Fibroblast of villous mesenchyme (primary cell): ENCODE data around the gene HACL1. TPM values are rescaled to one million over a fixed set of nuclear protein-coding genes. Genes with fewer than 3 reads are reported as not detected.

ENCODE experiments used
- DNase-seq: peaks from one replicate; pipeline ENCODE4 v3.0.0-alpha.2; 2010; ENCODE audit warnings: low read depth
- H3K4me3 ChIP-seq: 2 replicates; pipeline ENCODE4 v1.5.1; 2011; ENCODE audit warnings: low read depth, mild to moderate bottlenecking, low read length
- CTCF ChIP-seq: IDR thresholded peaks from 2 replicates; pipeline ENCODE4 v1.5.1; 2012; ENCODE audit warnings: low read depth, mild to moderate bottlenecking, low read length; ENCODE audit not compliant: insufficient read depth
- total RNA-seq: library from RNA; depleted of rRNA; stranded (reverse); fragments of >200 nt; gene quantifications from 2 replicates; pipeline ENCODE4 v1.2.3, GENCODE V29; 2012

HACL1 gene
- total RNA-seq, 1 donor: 33.7 TPM

DNA sequence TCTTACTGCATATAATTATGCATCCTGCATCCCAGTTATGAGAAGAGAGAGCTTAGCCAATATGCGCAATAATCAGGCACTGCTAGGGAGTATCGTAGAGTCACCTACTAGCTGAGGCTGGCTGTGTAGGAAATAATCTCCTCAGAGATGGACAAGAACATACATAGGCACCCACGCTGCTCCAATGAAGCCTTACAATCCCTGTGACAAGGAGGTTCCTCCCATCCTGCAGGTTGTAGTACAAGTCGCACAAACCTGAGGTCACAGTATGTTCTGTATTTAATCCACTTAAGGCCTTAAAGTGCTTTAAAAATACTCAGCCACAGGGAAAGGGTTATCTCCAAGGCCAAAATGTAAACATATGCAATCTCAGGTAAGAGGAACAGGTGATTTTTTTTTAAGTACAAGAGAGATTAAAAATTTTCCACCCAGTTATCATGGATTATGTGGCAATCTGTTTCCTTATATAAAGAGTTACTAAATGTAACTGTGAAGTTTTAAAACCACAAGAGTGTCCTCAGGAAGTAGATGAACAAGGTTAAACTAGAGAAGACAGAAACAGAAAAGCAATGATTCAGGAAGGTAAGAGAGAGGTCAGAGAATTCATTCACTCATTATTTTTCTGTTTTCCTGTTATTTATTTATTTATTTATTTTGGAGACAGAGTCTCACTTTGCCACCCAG is 72.4 kb downstream of the HACL1 start:
- no peak for DNase-seq
- H3K4me3 ChIP-seq: no peak overlapping the region
- TF ChIP-seq CTCF: no peak

DNA sequence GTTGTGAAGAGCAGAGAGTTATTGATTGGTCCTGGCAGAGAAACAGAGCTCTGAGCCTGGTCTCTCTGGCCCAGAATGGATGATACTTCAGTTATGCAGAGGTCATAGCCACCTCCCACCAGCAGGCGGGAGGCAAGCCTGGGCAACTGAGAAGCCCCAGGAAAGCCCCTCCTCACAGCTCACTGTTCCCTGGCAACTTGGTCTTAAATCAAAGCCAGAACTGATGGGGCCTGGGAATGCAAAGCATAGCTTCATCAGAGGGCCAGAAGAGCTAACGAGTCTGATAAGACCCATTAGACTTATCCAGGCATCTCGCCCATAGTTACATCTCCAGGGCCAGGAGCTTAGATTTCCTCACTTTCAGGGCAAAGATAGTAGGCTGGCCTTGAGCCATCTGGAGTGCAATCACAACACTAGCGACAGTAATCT is 74.3 kb downstream of the HACL1 start:
- peak; percentile 29 for DNase-seq
- H3K4me3 ChIP-seq: no peak overlapping the region
- peak; percentile 46 for TF ChIP-seq CTCF

GRCh38 chr3:15525790-15526189 is 75.6 kb downstream of the HACL1 start:
- no peak for TF ChIP-seq CTCF
- DNase-seq: no peak
- H3K4me3 ChIP-seq: no peak overlapping the region

- H3K4me3 ChIP-seq: no peak overlapping the region
- TF ChIP-seq CTCF: no peak
- peak; percentile 4 for DNase-seq
Observed at GRCh38 chr3:15523660-15524417, 77.5 kb downstream of the HACL1 start.

DNA sequence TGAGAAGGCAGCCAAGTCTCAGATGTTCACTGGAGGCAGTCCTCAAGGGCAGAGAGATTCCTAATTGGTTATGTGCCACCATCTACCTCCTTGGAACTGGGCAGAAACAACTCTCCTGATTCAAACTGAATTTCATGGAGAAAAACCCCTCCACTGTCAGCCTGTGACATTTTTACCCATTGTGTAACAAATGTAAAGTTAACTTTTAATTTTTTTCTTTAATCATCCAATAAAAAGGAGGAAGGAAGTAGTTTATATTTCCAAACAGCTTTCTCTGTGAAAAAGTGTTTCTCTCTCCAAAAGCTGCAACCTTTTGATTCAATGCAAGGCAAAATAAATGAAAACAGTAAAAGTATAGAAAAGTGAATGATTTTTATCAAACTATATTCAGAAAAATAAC is 79.4 kb downstream of the HACL1 start:
- DNase-seq: no peak
- no peak for TF ChIP-seq CTCF
- H3K4me3 ChIP-seq: no peak overlapping the region

- no peak for DNase-seq
- TF ChIP-seq CTCF: no peak
- no peak within 1 kb of the TSS for H3K4me3 ChIP-seq
Observed at GRCh38 chr3:15521573-15521965, 79.8 kb downstream of the HACL1 start, which contains the start of gene COLQ. Gene COLQ, minus strand, starts transcription at chr3:15521706. Its CDS starts 81 bp downstream, at chr3:15521625.
